Activated T-helper 17 cell treated with anti-CD3 and anti-CD28 coated beads, Interleukin-2, amount 50 U/mL, for 72 hours (primary cell): Measurements from ENCODE around the gene FAT2. TPM values are rescaled to one million over a fixed set of nuclear protein-coding genes. Genes with fewer than 3 reads are reported as not detected.

ENCODE experiments used
- ATAC-seq: fragments of 150-1000 bp; cut with Tn5 transposase; replicated peaks from 2 replicates; pipeline ENCODE4 v1.10.0; 2021; ENCODE audit warnings: mild to moderate bottlenecking, moderate library complexity
- H3K27ac Mint-ChIP-seq: one replicate; pipeline ENCODE4 v1.8.0; 2022; ENCODE audit warnings: mixed read lengths
- H3K27me3 Mint-ChIP-seq: one replicate; pipeline ENCODE4 v1.8.0; 2022; ENCODE audit warnings: mixed read lengths
- H3K36me3 Mint-ChIP-seq: one replicate; pipeline ENCODE4 v1.8.0; 2022; ENCODE audit warnings: low read depth, mild to moderate bottlenecking, mixed read lengths
- H3K4me1 Mint-ChIP-seq: one replicate; pipeline ENCODE4 v1.8.0; 2022; ENCODE audit warnings: mixed read lengths
- H3K4me3 Mint-ChIP-seq: one replicate; pipeline ENCODE4 v1.8.0; 2022; ENCODE audit warnings: mild to moderate bottlenecking, mixed read lengths
- H3K9me3 Mint-ChIP-seq: one replicate; pipeline ENCODE4 v1.8.0; 2022; ENCODE audit warnings: mixed read lengths
- total RNA-seq, 2 donors: library from RNA; stranded (reverse); gene quantifications; one replicate each; pipeline ENCODE4 v1.2.3, GENCODE V29; 2022

FAT2 gene
- total RNA-seq, 2 donors from 2014 or later, result not detected

DNA sequence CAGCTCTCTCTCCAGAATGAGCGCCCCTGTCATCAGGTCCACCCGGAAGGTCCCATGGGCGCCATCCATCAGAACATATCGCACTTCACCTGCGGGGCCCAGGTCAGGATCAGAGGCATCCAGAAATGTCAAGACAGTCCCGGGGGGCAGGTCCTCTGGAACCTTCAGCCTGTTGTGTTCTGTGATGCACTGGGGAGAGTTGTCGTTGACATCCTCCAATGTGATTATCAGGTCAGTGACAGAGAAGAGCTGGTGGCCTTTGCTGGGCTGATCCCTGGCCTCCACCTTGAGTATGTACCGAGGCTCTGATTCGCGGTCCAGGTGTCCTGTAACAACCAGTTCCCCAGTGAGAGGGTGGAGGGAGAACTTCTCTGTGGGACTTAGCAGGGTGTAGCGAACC lies 25.2 kb downstream of the FAT2 start:
- no peaks in the 10 kb centered on the region for H3K4me1 Mint-ChIP-seq
- H3K27ac Mint-ChIP-seq, result no peak overlapping the region
- no peaks in the 10 kb centered on the region for H3K9me3 Mint-ChIP-seq
- peaks cover 7% of the 10 kb centered on the region for H3K27me3 Mint-ChIP-seq
- H3K36me3 Mint-ChIP-seq, result no peaks in the 10 kb centered on the region
- ATAC-seq, result no peak
- H3K4me3 Mint-ChIP-seq, result no peak overlapping the region

DNA sequence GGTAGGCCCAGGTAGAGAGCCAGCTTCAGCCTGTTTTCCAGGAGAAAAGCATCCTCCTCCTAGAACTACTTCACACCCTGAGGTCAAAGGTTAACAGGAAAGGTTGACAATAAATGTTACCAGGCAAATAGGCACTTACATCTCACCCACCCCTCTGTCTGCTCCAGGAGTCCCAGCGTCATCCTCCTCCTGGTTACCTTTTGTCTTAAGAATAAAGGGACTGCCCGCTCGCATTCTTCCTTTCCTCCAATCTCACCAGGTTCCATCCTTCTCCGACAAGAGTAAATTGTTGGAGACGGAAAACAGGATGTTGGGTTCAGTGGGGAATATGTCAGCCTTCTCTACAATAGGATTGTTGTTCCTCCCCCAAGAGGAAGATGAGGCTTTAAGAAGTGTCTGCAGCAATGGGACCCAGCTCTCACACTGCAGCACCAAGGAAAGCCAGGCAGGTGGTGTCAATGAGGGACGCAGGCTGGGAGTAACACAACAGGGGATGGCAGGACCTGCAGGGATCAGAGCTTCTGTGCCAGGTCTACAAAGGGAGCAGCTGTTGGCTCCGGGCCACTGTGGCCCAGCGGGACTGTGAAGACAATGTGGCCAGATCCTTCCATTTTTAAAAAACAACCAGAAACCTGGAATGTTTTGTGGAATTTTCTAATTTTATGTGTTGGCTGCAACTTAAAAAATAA lies 29.0 kb downstream of the FAT2 start:
- Mint-ChIP-seq H3K36me3 (no peaks in the 10 kb centered on the region), H3K4me3 (no peak overlapping the region), H3K27me3 (peaks cover 7% of the 10 kb centered on the region), H3K9me3 (no peaks in the 10 kb centered on the region), H3K27ac (no peak overlapping the region), H3K4me1 (no peaks in the 10 kb centered on the region)
- ATAC-seq, result no peak

- Mint-ChIP-seq H3K4me3 (no peak overlapping the region), H3K9me3 (no peaks in the 10 kb centered on the region), H3K36me3 (no peaks in the 10 kb centered on the region), H3K27ac (no peak overlapping the region), H3K27me3 (peaks cover 6% of the 10 kb centered on the region), H3K4me1 (no peaks in the 10 kb centered on the region)
- no peak for ATAC-seq
Observed at GRCh38 chr5:151557951-151558350, 33.2 kb downstream of the FAT2 start.

DNA sequence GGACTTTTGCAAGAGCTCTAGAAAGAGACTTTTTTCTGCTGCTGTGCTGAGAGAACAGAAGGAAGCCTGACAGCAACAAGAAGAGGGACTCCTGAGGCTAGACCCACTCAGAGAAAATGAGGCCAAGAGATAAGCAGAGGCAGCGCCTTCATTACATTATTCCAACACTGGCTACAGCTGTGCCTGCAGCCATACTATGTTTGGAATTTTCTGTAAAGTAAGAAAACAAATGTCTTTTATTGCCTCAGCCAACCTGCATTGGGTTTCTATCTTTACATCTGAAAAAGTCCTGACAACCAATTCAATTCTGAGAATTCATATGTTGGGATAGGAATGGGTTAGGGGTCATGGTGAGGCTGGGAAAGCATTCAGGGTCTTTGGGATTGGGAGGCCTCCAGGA lies 33.7 kb downstream of the FAT2 start:
- Mint-ChIP-seq H3K4me3 (no peak overlapping the region), H3K27me3 (peaks cover 6% of the 10 kb centered on the region), H3K36me3 (no peaks in the 10 kb centered on the region), H3K27ac (no peak overlapping the region), H3K9me3 (no peaks in the 10 kb centered on the region), H3K4me1 (no peaks in the 10 kb centered on the region)
- ATAC-seq, result no peak

GRCh38 chr5:151556806-151557205 lies 34.3 kb downstream of the FAT2 start:
- H3K27ac Mint-ChIP-seq, result no peak overlapping the region
- ATAC-seq, result no peak
- no peaks in the 10 kb centered on the region for H3K36me3 Mint-ChIP-seq
- H3K4me1 Mint-ChIP-seq, result no peaks in the 10 kb centered on the region
- H3K27me3 Mint-ChIP-seq, result peaks cover 3% of the 10 kb centered on the region
- H3K4me3 Mint-ChIP-seq, result no peak overlapping the region
- no peaks in the 10 kb centered on the region for H3K9me3 Mint-ChIP-seq

- no peaks in the 10 kb centered on the region for H3K36me3 Mint-ChIP-seq
- H3K27ac Mint-ChIP-seq, result no peak overlapping the region
- no peaks in the 10 kb centered on the region for H3K9me3 Mint-ChIP-seq
- H3K27me3 Mint-ChIP-seq, result peaks cover 3% of the 10 kb centered on the region
- H3K4me3 Mint-ChIP-seq, result no peak overlapping the region
- no peak for ATAC-seq
- H3K4me1 Mint-ChIP-seq, result no peaks in the 10 kb centered on the region
Observed at GRCh38 chr5:151555760-151556576, 35.2 kb downstream of the FAT2 start.

DNA sequence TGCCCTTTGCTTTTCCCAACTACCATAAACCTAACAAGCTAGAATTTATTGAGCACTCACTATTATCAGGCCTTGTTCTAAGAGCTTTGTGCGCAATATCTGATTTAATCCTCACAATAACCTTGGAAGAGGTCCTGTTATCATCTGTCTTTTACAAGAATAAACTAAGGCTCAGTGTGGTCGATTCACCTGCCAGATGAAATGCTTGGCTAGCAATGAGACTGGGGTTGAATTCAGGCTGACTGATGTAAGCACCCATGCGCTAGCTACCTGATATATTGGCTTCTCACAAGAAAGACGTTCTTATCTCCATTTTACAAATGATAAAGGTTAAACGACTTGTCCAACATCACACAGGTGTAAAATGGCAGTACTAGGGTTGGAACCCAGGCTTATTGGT lies 37.4 kb downstream of the FAT2 start:
- Mint-ChIP-seq H3K27me3 (peaks cover 3% of the 10 kb centered on the region), H3K4me3 (no peak overlapping the region), H3K36me3 (no peaks in the 10 kb centered on the region), H3K9me3 (no peaks in the 10 kb centered on the region), H3K4me1 (no peaks in the 10 kb centered on the region), H3K27ac (no peak overlapping the region)
- no peak for ATAC-seq

- H3K4me1 Mint-ChIP-seq, result no peaks in the 10 kb centered on the region
- H3K36me3 Mint-ChIP-seq, result no peaks in the 10 kb centered on the region
- ATAC-seq, result no peak
- no peak overlapping the region for H3K4me3 Mint-ChIP-seq
- H3K27ac Mint-ChIP-seq, result no peak overlapping the region
- no peaks in the 10 kb centered on the region for H3K9me3 Mint-ChIP-seq
- H3K27me3 Mint-ChIP-seq, result peaks cover 3% of the 10 kb centered on the region
Observed at GRCh38 chr5:151553130-151553670, 37.9 kb downstream of the FAT2 start.

DNA sequence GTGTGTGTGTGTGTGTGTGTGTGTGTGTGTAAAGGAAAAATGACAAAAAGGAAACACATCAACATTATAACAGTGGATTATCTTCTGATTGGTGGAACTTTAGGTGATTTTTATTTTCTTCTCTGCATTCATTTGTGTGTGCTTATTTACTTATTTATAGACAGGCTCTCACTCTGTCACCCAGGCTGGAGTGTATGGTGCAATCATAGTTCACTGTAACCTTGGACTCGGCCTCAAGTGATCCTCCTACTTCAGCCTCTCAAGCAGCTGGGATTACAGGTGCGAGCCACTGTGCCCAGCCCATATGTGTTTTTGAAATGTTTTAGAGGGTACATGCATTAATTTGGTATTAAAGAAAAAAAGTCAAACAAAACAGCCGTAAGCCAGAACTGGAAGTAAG lies 39.1 kb downstream of the FAT2 start:
- H3K27me3 Mint-ChIP-seq, result peaks cover 3% of the 10 kb centered on the region
- no peaks in the 10 kb centered on the region for H3K4me1 Mint-ChIP-seq
- no peak for ATAC-seq
- no peak overlapping the region for H3K27ac Mint-ChIP-seq
- H3K9me3 Mint-ChIP-seq, result no peaks in the 10 kb centered on the region
- no peak overlapping the region for H3K4me3 Mint-ChIP-seq
- H3K36me3 Mint-ChIP-seq, result no peaks in the 10 kb centered on the region

DNA sequence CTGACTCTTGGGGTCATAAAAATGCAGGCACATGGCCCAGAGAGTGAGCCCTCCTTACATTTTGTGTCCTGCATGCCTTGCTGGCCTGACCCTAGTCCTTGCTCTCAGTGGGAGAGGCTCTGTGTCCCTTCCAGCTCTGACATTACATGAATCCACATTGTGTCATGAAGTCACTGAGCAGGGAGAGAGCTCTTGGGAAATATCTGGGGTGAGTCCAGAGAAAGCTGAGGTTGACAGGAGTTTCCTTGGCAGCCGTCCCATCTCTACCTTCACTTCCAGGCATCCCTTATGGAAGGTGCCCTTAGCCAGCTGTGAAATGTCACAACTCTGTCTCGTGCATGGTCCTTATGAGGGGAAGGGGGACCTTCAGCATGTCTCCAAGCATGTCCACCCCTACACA lies 41.0 kb downstream of the FAT2 start:
- Mint-ChIP-seq H3K27me3 (no peaks in the 10 kb centered on the region), H3K4me3 (no peak overlapping the region), H3K27ac (no peak overlapping the region), H3K4me1 (no peaks in the 10 kb centered on the region), H3K36me3 (no peaks in the 10 kb centered on the region), H3K9me3 (no peaks in the 10 kb centered on the region)
- no peak for ATAC-seq

- Mint-ChIP-seq H3K4me1 (no peaks in the 10 kb centered on the region), H3K27ac (no peak overlapping the region), H3K36me3 (no peaks in the 10 kb centered on the region), H3K9me3 (no peaks in the 10 kb centered on the region), H3K4me3 (no peak overlapping the region), H3K27me3 (no peaks in the 10 kb centered on the region)
- no peak for ATAC-seq
Observed at GRCh38 chr5:151549713-151550112, 41.4 kb downstream of the FAT2 start.

GRCh38 chr5:151547364-151547763 lies 43.8 kb downstream of the FAT2 start:
- Mint-ChIP-seq H3K4me1 (no peaks in the 10 kb centered on the region), H3K9me3 (no peaks in the 10 kb centered on the region), H3K4me3 (no peak overlapping the region), H3K27me3 (no peaks in the 10 kb centered on the region), H3K36me3 (no peaks in the 10 kb centered on the region), H3K27ac (no peak overlapping the region)
- peak; percentile 49 for ATAC-seq

- Mint-ChIP-seq H3K27ac (no peak overlapping the region), H3K9me3 (no peaks in the 10 kb centered on the region), H3K4me1 (peaks cover 5% of the 10 kb centered on the region), H3K4me3 (no peak overlapping the region), H3K36me3 (no peaks in the 10 kb centered on the region), H3K27me3 (no peaks in the 10 kb centered on the region)
- ATAC-seq, result no peak
Observed at GRCh38 chr5:151541571-151541970, 49.6 kb downstream of the FAT2 start.
